Trophoblast cell (in vitro differentiated cells and primary cell): ENCODE data around the gene MAN1A1.

Source experiments
- DNase-seq, 2 donors: peaks; one replicate each; pipeline ENCODE4 v3.0.0-alpha.2; 2016
- H2AFZ ChIP-seq: 2 replicates; pipeline ENCODE4 v1.6.1; 2013; ENCODE audit warnings: low read length, moderate library complexity, mild to moderate bottlenecking; ENCODE audit not compliant: insufficient read depth, poor library complexity
- H2AK5ac ChIP-seq: 2 replicates; pipeline ENCODE4 v1.6.1; 2013; ENCODE audit warnings: mild to moderate bottlenecking, low read length
- H2BK120ac ChIP-seq: 2 replicates; pipeline ENCODE4 v1.6.1; 2013; ENCODE audit warnings: low read length, mild to moderate bottlenecking, moderate library complexity; ENCODE audit not compliant: insufficient read depth, poor library complexity
- H2BK12ac ChIP-seq: 2 replicates; pipeline ENCODE4 v1.6.1; 2013; ENCODE audit warnings: mild to moderate bottlenecking, low read length, moderate library complexity
- H2BK5ac ChIP-seq: 2 replicates; pipeline ENCODE4 v1.6.1; 2013; ENCODE audit warnings: low read length, low read depth, moderate library complexity, mild to moderate bottlenecking; ENCODE audit not compliant: poor library complexity
- H3K14ac ChIP-seq: 2 replicates; pipeline ENCODE4 v1.6.1; 2013; ENCODE audit warnings: mild to moderate bottlenecking, low read length
- H3K18ac ChIP-seq: 2 replicates; pipeline ENCODE4 v1.6.1; 2013; ENCODE audit warnings: mild to moderate bottlenecking, low read length
- H3K23ac ChIP-seq: 2 replicates; pipeline ENCODE4 v1.6.1; 2013; ENCODE audit warnings: low read length
- H3K27ac ChIP-seq: 2 replicates; pipeline ENCODE4 v1.5.1; 2013; ENCODE audit warnings: low read depth, mild to moderate bottlenecking, inconsistent platforms, low read length, moderate library complexity
- H3K27me3 ChIP-seq: 2 replicates; pipeline ENCODE4 v1.6.1; 2013; ENCODE audit warnings: inconsistent platforms, mild to moderate bottlenecking, low read length, moderate library complexity; ENCODE audit not compliant: insufficient read depth
- H3K36me3 ChIP-seq, 2 experiments: 1 replicate in 1 of 2; 2 replicates in 1 of 2; pipeline ENCODE4 v1.6.1; 2013; ENCODE audit warnings: low read length in 2 of 2, mild to moderate bottlenecking in 2 of 2, moderate library complexity in 1 of 2; ENCODE audit not compliant: insufficient read depth in 2 of 2, control insufficient read depth in 1 of 2
- H3K4ac ChIP-seq: 2 replicates; pipeline ENCODE4 v1.6.1; 2013; ENCODE audit warnings: low read depth, mild to moderate bottlenecking, low read length, moderate library complexity
- H3K4me1 ChIP-seq, 2 experiments: 1 replicate in 1 of 2; 2 replicates in 1 of 2; pipeline ENCODE4 v1.6.1; 2013; ENCODE audit warnings: low read length in 2 of 2, mild to moderate bottlenecking in 2 of 2, moderate library complexity in 1 of 2; ENCODE audit not compliant: insufficient read depth in 2 of 2, control insufficient read depth in 1 of 2
- H3K4me2 ChIP-seq: 2 replicates; pipeline ENCODE4 v1.6.1; 2013; ENCODE audit warnings: inconsistent platforms, mild to moderate bottlenecking, low read length, moderate library complexity
- H3K4me3 ChIP-seq: 2 replicates; pipeline ENCODE4 v1.5.1; 2013; ENCODE audit warnings: mild to moderate bottlenecking, low read depth, low read length, inconsistent platforms
- H3K79me1 ChIP-seq: one replicate; pipeline ENCODE4 v1.6.1; 2013; ENCODE audit warnings: low read length
- H3K79me2 ChIP-seq: 2 replicates; pipeline ENCODE4 v1.6.1; 2013; ENCODE audit warnings: low read length, mild to moderate bottlenecking; ENCODE audit not compliant: control insufficient read depth, insufficient read depth, poor library complexity
- H3K9ac ChIP-seq: 2 replicates; pipeline ENCODE4 v1.6.1; 2013; ENCODE audit warnings: mild to moderate bottlenecking, low read length
- H3K9me3 ChIP-seq: 2 replicates; pipeline ENCODE4 v1.6.1; 2013; ENCODE audit warnings: low read depth, mild to moderate bottlenecking, control low read depth, inconsistent platforms, low read length; ENCODE audit not compliant: insufficient read depth
- H4K12ac ChIP-seq: 2 replicates; pipeline ENCODE4 v1.6.1; 2013; ENCODE audit warnings: low read depth, mild to moderate bottlenecking, low read length, moderate library complexity
- H4K8ac ChIP-seq: 2 replicates; pipeline ENCODE4 v1.6.1; 2013; ENCODE audit warnings: low read depth, mild to moderate bottlenecking, low read length, moderate library complexity
- H4K91ac ChIP-seq: one replicate; pipeline ENCODE4 v1.6.1; 2013; ENCODE audit warnings: low read depth, mild to moderate bottlenecking, low read length, moderate library complexity
- WGBS: extraction: QIAGEN DNeasy Blood & Tissue Kit; methylation state at CpG from one replicate; pipeline ENCODE4 v1.1.7; 2013; ENCODE audit warnings: missing lambda C conversion rate; ENCODE audit not compliant: insufficient read length, insufficient coverage; ENCODE audit errors: extremely low coverage; 5-methylcytosine and 5-hydroxymethylcytosine counted together

The MAN1A1 gene

DNA sequence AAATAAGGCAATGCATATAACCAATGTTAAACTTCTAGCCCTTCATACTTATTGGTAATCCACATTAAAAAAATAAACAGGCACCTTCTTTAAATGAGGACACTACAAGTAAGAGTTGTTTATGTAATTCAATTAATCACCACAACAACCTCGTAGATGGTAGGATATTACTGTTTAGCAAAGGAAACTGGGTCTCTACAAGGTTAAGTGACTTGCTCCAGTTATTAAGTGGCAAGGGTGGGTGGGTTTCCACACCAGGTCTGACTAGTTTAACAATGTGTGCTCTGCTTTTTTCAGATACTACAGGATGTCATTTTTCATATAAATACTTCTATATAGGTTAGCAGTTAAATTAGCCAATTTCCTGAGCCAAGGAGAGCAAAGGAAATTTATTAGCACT lies 129.1 kb downstream of the MAN1A1 start:
- Histone ChIP-seq H3K4me1 (no peaks in the 10 kb centered on the region), H2AFZ (no peak overlapping the region), H3K36me3 (no peaks in the 10 kb centered on the region), H4K12ac (no peak overlapping the region), H2AK5ac (no peak overlapping the region), H4K91ac (no peak overlapping the region), H3K14ac (no peak overlapping the region), H3K79me2 (no peaks in the 10 kb centered on the region), H2BK120ac (no peak overlapping the region), H3K9me3 (no peaks in the 10 kb centered on the region), H3K4me2 (no peak overlapping the region), H3K79me1 (no peaks in the 10 kb centered on the region), H3K27me3 (no peaks in the 10 kb centered on the region), H3K9ac (no peak overlapping the region), H3K23ac (no peak overlapping the region), H3K4me3 (no peak overlapping the region), H4K8ac (no peak overlapping the region), H3K4ac (no peak overlapping the region), H2BK5ac (no peak overlapping the region), H2BK12ac (no peak overlapping the region), H3K27ac (no peak overlapping the region), H3K18ac (no peak overlapping the region)
- no peak for DNase-seq
- WGBS, result no CpG with 5 or more reads among the region's 1 CpG

DNA sequence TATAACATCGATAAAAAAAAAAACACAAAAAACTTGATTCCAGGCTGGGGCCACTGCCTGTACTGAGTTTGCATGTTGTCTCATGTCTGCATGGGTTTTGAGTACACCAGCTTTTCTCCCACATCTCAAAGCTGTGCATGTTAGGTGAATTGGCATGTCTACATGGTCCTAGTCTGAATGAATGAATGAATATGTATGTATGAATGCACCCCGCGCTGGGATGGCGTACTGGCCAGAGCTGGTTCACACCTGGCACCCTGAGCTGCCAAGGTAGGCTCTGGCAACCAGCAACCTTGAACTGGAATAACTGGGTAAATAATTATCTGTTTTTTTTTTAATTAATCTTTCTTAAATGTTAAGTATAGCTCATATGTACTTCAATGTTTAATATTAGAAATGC lies 131.0 kb downstream of the MAN1A1 start:
- H3K4me3 ChIP-seq, result no peak overlapping the region
- H2AK5ac ChIP-seq, result no peak overlapping the region
- H3K23ac ChIP-seq, result no peak overlapping the region
- H4K12ac ChIP-seq, result no peak overlapping the region
- DNase-seq, result no peak
- no peak overlapping the region for H3K9ac ChIP-seq
- no peaks in the 10 kb centered on the region for H3K9me3 ChIP-seq
- no peaks in the 10 kb centered on the region for H3K79me2 ChIP-seq
- H3K4ac ChIP-seq, result no peak overlapping the region
- no peak overlapping the region for H3K27ac ChIP-seq
- no peak overlapping the region for H2BK120ac ChIP-seq
- H2BK12ac ChIP-seq, result no peak overlapping the region
- no peaks in the 10 kb centered on the region for H3K4me1 ChIP-seq
- no peak overlapping the region for H4K91ac ChIP-seq
- no peak overlapping the region for H3K14ac ChIP-seq
- no peak overlapping the region for H2AFZ ChIP-seq
- no peak overlapping the region for H4K8ac ChIP-seq
- H2BK5ac ChIP-seq, result no peak overlapping the region
- no peaks in the 10 kb centered on the region for H3K36me3 ChIP-seq
- H3K18ac ChIP-seq, result no peak overlapping the region
- H3K4me2 ChIP-seq, result no peak overlapping the region
- WGBS, result no CpG with 5 or more reads among the region's 4 CpGs
- H3K79me1 ChIP-seq, result no peaks in the 10 kb centered on the region
- H3K27me3 ChIP-seq, result no peaks in the 10 kb centered on the region

GRCh38 chr6:119215885-119216590 lies 133.5 kb downstream of the MAN1A1 start:
- WGBS, result 100% methylated on average over 3 of the region's 9 CpGs
- H3K9me3 ChIP-seq, result no peaks in the 10 kb centered on the region
- H3K14ac ChIP-seq, result no peak overlapping the region
- no peak overlapping the region for H3K9ac ChIP-seq
- H3K4me1 ChIP-seq, result no peaks in the 10 kb centered on the region
- no peak overlapping the region for H3K4ac ChIP-seq
- H2BK12ac ChIP-seq, result no peak overlapping the region
- H3K27me3 ChIP-seq, result no peaks in the 10 kb centered on the region
- H2AK5ac ChIP-seq, result no peak overlapping the region
- no peak overlapping the region for H4K91ac ChIP-seq
- H4K8ac ChIP-seq, result no peak overlapping the region
- no peak overlapping the region for H3K23ac ChIP-seq
- no peaks in the 10 kb centered on the region for H3K36me3 ChIP-seq
- no peak overlapping the region for H3K4me3 ChIP-seq
- H3K27ac ChIP-seq, result no peak overlapping the region
- no peak overlapping the region for H3K18ac ChIP-seq
- H2BK120ac ChIP-seq, result no peak overlapping the region
- H2BK5ac ChIP-seq, result no peak overlapping the region
- H4K12ac ChIP-seq, result no peak overlapping the region
- no peak overlapping the region for H3K4me2 ChIP-seq
- H3K79me2 ChIP-seq, result no peaks in the 10 kb centered on the region
- no peaks in the 10 kb centered on the region for H3K79me1 ChIP-seq
- H2AFZ ChIP-seq, result no peak overlapping the region
- DNase-seq, result no peak

- no peak overlapping the region for H2BK12ac ChIP-seq
- no peak overlapping the region for H2BK120ac ChIP-seq
- no peak overlapping the region for H3K27ac ChIP-seq
- no peak overlapping the region for H3K4me2 ChIP-seq
- H3K23ac ChIP-seq, result no peak overlapping the region
- H3K4ac ChIP-seq, result no peak overlapping the region
- no peak overlapping the region for H2AFZ ChIP-seq
- no peak overlapping the region for H3K18ac ChIP-seq
- H3K79me2 ChIP-seq, result no peaks in the 10 kb centered on the region
- no peak overlapping the region for H4K12ac ChIP-seq
- H3K36me3 ChIP-seq, result no peaks in the 10 kb centered on the region
- H3K4me3 ChIP-seq, result no peak overlapping the region
- no CpG with 5 or more reads among the region's 1 CpG for WGBS
- H3K9me3 ChIP-seq, result no peaks in the 10 kb centered on the region
- H3K4me1 ChIP-seq, result no peaks in the 10 kb centered on the region
- DNase-seq, result no peak
- no peak overlapping the region for H4K8ac ChIP-seq
- H4K91ac ChIP-seq, result no peak overlapping the region
- no peak overlapping the region for H3K9ac ChIP-seq
- no peak overlapping the region for H2AK5ac ChIP-seq
- H2BK5ac ChIP-seq, result no peak overlapping the region
- no peaks in the 10 kb centered on the region for H3K79me1 ChIP-seq
- no peaks in the 10 kb centered on the region for H3K27me3 ChIP-seq
- H3K14ac ChIP-seq, result no peak overlapping the region
Observed at GRCh38 chr6:119215309-119215708, 134.3 kb downstream of the MAN1A1 start.
